ENCODE results near the gene PHLPP1. TPM values are rescaled to one million over a fixed set of nuclear protein-coding genes. Genes with fewer than 3 reads are reported as not detected.

The PHLPP1 gene
- total and polyA plus RNA-seq, 9 of the 15 experiments (the other 6 are each of a cell fraction or from before 2014, with no cell fraction given): 0.56 to 9.0 (median 4.5) TPM

GRCh38 chr18:62714671-62715435, 488 bp upstream of the PHLPP1 start (continued):
- TF ChIP-seq MNT (conservative IDR thresholded peaks at IDR 0.05): peak; percentile 92 to 95
- no peak for TF ChIP-seq ZEB2 (IDR thresholded peaks at IDR 0.05)
- 0 out of 2 replicates have a peak, but pooled peaks have one; percentile 40 for TF ChIP-seq POLR2H (tag; IDR thresholded peaks at IDR 0.05; ENCODE audit: low read depth)
- no peak for TF ChIP-seq RBBP5 (IDR thresholded peaks at IDR 0.05; ENCODE audit: borderline replicate concordance, insufficient read depth, low read length, poor library complexity, severe bottlenecking)
- no peak for TF ChIP-seq ZNF740 (CRISPR knock-in tag; IDR thresholded peaks at IDR 0.05)
- peak in 1 of 2 experiments; percentile 21; a peak in 1 of 4 replicates for TF ChIP-seq ZNF740 (tag; IDR thresholded peaks at IDR 0.05)
- TF ChIP-seq ZSCAN32 (CRISPR knock-in tag; IDR thresholded peaks at IDR 0.05): no peak
- peak; percentile 35; the same call in 1 of the 2 replicates for TF ChIP-seq RNF2 (IDR thresholded peaks at IDR 0.05)
- no peak for TF ChIP-seq GATAD2B (IDR thresholded peaks at IDR 0.05; ENCODE audit: borderline replicate concordance)
- peak; percentile 90 for TF ChIP-seq ATF7 (IDR thresholded peaks at IDR 0.05)
- TF ChIP-seq ATF1 (CRISPR knock-in tag; IDR thresholded peaks at IDR 0.05): peak; percentile 44; the same call in 1 of the 2 replicates
- TF ChIP-seq ATF1 (tag; IDR thresholded peaks at IDR 0.05): peak; percentile 95
- TF ChIP-seq, protein P1, sequence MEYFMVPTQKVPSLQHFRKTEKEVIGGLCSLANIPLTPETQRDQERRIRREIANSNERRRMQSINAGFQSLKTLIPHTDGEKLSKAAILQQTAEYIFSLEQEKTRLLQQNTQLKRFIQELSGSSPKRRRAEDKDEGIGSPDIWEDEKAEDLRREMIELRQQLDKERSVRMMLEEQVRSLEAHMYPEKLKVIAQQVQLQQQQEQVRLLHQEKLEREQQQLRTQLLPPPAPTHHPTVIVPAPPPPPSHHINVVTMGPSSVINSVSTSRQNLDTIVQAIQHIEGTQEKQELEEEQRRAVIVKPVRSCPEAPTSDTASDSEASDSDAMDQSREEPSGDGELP (CRISPR knock-in tag; IDR thresholded peaks at IDR 0.05; ENCODE audit: borderline replicate concordance): peak; percentile 97
- no peak for TF ChIP-seq TEAD2 (tag; IDR thresholded peaks at IDR 0.05)
- TF ChIP-seq, protein P2, sequence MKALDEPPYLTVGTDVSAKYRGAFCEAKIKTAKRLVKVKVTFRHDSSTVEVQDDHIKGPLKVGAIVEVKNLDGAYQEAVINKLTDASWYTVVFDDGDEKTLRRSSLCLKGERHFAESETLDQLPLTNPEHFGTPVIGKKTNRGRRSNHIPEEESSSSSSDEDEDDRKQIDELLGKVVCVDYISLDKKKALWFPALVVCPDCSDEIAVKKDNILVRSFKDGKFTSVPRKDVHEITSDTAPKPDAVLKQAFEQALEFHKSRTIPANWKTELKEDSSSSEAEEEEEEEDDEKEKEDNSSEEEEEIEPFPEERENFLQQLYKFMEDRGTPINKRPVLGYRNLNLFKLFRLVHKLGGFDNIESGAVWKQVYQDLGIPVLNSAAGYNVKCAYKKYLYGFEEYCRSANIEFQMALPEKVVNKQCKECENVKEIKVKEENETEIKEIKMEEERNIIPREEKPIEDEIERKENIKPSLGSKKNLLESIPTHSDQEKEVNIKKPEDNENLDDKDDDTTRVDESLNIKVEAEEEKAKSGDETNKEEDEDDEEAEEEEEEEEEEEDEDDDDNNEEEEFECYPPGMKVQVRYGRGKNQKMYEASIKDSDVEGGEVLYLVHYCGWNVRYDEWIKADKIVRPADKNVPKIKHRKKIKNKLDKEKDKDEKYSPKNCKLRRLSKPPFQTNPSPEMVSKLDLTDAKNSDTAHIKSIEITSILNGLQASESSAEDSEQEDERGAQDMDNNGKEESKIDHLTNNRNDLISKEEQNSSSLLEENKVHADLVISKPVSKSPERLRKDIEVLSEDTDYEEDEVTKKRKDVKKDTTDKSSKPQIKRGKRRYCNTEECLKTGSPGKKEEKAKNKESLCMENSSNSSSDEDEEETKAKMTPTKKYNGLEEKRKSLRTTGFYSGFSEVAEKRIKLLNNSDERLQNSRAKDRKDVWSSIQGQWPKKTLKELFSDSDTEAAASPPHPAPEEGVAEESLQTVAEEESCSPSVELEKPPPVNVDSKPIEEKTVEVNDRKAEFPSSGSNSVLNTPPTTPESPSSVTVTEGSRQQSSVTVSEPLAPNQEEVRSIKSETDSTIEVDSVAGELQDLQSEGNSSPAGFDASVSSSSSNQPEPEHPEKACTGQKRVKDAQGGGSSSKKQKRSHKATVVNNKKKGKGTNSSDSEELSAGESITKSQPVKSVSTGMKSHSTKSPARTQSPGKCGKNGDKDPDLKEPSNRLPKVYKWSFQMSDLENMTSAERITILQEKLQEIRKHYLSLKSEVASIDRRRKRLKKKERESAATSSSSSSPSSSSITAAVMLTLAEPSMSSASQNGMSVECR (CRISPR knock-in tag; IDR thresholded peaks at IDR 0.05): no peak
- TF ChIP-seq RBM25 (IDR thresholded peaks at IDR 0.05; ENCODE audit: low read depth, low read length, severe bottlenecking): no peak
- TF ChIP-seq, protein P3, sequence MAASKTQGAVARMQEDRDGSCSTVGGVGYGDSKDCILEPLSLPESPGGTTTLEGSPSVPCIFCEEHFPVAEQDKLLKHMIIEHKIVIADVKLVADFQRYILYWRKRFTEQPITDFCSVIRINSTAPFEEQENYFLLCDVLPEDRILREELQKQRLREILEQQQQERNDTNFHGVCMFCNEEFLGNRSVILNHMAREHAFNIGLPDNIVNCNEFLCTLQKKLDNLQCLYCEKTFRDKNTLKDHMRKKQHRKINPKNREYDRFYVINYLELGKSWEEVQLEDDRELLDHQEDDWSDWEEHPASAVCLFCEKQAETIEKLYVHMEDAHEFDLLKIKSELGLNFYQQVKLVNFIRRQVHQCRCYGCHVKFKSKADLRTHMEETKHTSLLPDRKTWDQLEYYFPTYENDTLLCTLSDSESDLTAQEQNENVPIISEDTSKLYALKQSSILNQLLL (CRISPR knock-in tag; IDR thresholded peaks at IDR 0.05; ENCODE audit: borderline replicate concordance): no peak
- TF ChIP-seq ZNF263 (CRISPR knock-in tag; IDR thresholded peaks at IDR 0.05; ENCODE audit: borderline replicate concordance): peak; percentile 51; the same call in 1 of the 2 replicates
